GM04504 (cell line): Measurements from ENCODE around the gene SNX5.

ENCODE experiments used
- DNase-seq: peaks from one replicate; pipeline ENCODE4 v3.0.0-alpha.2; 2012; ENCODE audit warnings: low read depth

SNX5 gene

GRCh38 chr20:17992847-17993513 is 24.4 kb upstream of the SNX5 start:
- DNase-seq, result no peak

GRCh38 chr20:17992224-17992637 is 23.6 kb upstream of the SNX5 start:
- DNase-seq, result no peak

- no peak for DNase-seq
These were observed 21.8 kb upstream of the SNX5 start for GRCh38 chr20:17990278-17990972.

- DNase-seq, result no peak
These were observed 19.4 kb upstream of the SNX5 start for GRCh38 chr20:17987988-17988387.

- no peak for DNase-seq
These were observed 16.9 kb upstream of the SNX5 start for GRCh38 chr20:17985388-17986018.

GRCh38 chr20:17976305-17976704 is 7.7 kb upstream of the SNX5 start:
- DNase-seq, result no peak

GRCh38 chr20:17972121-17972520 is 3.5 kb upstream of the SNX5 start:
- no peak for DNase-seq

- no peak for DNase-seq
These were observed 2.9 kb upstream of the SNX5 start for GRCh38 chr20:17971300-17972013.

- DNase-seq, result no peak
These were observed 1.4 kb upstream of the SNX5 start for GRCh38 chr20:17969884-17970409.

GRCh38 chr20:17969278-17969883 is 787 bp upstream of the SNX5 start:
- DNase-seq, result no peak

- DNase-seq, result no peak
These were observed 851 bp downstream of the SNX5 start for GRCh38 chr20:17967521-17968365.

GRCh38 chr20:17966432-17967310 is 1.9 kb downstream of the SNX5 start:
- DNase-seq, result no peak

- no peak for DNase-seq
These were observed 3.4 kb downstream of the SNX5 start for GRCh38 chr20:17965042-17965697.

GRCh38 chr20:17964632-17965031 is 4.0 kb downstream of the SNX5 start:
- no peak for DNase-seq

- no peak for DNase-seq
These were observed 4.5 kb downstream of the SNX5 start for GRCh38 chr20:17964073-17964472.

GRCh38 chr20:17963114-17963897 is 5.3 kb downstream of the SNX5 start:
- DNase-seq, result no peak

GRCh38 chr20:17961587-17961940 is 7.0 kb downstream of the SNX5 start:
- no peak for DNase-seq

- no peak for DNase-seq
These were observed 7.5 kb downstream of the SNX5 start for GRCh38 chr20:17960927-17961586.
